MV-4-11 (cell line): Measurements from ENCODE around the gene PDE1A.
"Not testable (repeated sequence)": the region's sequence is repeated elsewhere in the genome, so short reads cannot be mapped to it uniquely, and the experiment has no call there.

Experiments
- DNase-seq: peaks from one replicate; lab custom pipeline; 2025; lab: John Stamatoyannopoulos, UW

The PDE1A gene

DNA sequence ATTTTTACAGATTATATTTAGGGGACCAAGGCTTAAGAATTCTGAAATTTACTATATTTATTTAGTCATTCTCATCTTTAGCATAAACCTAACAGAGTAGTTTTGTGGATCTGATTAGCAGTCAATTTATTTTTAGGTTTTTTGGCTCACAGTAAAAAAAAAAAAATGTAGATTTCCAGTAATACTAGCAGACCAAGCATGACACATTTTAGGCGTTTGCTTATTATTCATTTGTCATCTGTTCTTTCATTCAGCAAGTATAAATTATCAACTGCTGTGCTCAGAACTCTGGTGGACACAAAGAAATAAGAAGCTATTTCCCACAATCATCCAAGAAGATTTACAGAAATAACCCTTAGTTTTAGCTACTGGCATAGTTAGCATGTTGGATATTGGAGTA, 20.6 kb downstream of the PDE1A start:
- DNase-seq: no peak

DNA sequence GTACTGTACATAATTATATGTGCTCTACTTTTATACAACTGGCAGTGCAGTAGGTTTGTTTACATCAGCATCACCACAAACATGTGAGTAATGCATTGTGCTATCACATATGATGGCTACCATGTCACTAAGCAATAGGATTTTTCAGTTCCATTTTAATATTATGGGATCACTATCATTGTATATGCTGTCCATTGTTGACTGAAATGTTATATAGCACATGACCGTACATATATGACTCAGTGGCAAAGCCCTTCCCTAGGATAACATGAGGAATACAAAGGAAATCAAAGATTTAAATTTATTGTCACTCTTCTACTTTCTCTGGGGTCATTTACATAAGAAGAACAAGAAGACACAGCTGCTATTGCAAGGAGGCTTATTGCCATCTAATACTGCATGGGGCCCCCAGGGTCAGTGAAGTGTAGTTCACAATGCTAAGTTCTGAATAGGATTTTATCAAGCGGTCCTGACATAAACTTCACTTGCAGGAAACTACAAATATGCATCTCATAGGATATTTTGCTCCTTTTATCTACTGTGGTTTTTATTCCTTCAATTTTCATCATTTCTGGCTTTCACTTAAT, 21.8 kb downstream of the PDE1A start:
- no peak for DNase-seq

DNA sequence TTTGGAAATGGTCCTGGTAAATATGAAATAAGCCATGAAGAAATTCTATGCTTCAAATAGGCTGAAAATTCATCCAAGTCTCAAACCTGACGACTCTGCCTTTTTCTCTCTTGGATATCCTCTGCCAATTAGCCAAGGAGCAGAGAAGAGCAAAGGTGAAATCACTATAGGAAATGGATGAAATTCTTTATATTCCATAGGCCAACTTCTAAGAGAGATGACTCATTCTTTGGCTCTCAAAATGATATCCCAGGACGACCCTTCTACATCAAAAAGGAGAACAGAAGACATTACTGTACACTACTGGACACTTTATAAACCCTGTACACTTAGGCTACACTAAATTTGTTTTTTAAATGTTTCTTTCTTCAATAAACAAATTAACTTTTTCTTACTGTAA, 22.7 kb downstream of the PDE1A start:
- no peak for DNase-seq

DNA sequence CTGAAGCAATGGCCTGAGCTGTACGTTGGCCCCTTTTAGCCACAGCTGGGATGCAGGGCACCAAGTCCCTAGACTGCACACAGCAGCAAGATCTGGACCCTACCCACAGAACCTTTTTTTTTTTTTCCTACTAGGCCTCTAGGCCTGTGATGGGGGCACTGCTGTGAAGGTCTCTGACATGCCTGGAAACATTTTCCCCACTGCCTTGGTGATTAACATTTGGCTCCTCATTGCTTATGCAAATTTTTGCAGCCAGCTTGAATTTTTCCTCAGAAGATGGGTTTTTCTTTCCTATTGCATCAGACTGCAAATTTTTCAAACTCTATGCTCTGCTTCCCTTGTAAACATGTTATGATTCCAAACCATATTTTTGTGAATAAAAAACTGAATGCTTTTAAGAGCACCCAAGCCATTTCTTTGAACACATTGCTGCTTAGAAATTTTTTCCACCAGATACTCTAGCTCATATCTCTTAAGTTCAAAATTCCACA, 33.5 kb downstream of the PDE1A start:
- DNase-seq: no peak

DNA sequence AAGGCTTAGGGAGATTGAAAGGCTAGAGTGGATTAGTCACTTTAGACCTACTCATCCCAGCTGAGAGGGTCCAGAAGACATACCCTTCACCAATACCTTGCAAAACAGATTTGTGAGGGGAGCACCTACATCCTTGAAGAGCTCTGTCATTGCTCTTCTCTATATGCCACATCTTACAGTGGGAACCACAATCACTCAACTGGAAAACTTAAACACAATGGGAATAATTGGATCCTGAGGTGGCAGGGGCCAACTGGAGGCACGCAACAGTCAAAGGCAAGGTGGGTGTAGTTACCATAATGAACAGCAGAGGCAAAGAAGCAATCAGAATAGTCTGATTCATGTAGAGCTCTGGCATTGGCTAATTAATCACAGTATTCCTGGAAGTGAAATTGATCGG, 35.4 kb downstream of the PDE1A start:
- DNase-seq: no peak

DNA sequence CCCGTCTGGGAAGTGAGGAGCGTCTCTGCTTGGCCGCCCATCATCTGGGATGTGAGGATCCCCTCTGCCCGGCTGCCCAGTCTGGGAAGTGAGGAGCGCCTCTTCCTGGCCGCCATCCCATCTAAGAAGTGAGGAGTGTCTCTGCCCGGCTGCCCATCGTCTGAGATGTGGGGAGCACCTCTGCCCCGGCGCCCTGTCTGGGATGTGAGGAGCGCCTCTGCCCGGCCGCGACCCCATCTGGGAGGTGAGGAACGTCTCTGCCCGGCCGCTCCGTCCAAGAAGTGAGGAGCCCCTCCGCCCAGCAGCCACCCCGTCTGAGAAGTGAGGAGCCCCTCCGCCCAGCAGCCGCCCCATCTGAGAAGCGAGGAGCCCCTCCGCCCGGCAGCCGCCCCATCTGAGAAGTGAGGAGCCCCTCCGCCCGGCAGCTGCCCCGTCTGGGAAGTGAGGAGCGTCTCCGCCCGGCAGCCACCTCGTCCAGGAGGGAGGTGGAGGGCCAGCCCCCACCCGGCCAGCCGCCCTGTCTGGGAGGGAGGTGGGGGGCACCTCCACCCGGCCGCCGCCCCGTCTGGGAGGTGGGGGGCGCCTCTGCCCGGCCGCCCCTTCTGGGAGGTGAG, 40.5 kb downstream of the PDE1A start:
- not testable (repeated sequence) for DNase-seq

DNA sequence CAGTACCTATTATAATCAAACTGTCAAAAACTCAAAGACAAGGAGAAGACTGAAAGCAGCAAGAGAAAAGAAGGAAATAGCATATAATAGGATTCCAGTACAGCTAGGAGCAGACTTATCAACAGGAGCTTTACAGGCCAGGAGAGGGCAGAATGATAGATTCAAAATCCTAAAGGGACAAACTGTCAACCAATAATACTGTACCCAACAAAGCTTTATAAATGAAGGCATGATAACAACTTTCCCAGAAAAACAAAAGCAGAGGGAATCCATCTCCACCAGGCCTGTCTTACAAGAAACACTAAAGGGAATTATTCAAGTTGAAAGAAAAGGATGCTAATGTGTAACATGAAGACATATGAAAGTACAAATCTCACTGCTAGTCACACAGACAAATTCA, 42.0 kb downstream of the PDE1A start:
- DNase-seq: no peak

DNA sequence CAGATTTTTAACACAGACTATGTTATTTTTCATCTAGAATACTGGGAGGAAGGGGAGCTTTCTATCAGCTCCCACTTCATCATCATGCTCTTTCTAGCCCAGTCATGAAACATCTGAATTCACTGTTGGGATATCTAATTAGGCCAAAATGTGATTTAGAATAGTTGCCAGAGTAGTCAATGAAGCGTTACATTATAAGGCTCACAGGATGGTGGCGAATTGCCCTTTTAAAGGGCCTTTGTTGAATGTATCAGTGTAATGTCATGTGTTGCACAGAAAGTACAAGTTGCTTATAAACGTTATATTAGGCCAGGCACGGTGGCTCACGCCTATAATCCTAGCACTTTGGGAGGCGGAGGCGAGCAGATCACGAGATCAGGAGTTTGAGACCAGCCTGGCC, 45.6 kb downstream of the PDE1A start:
- DNase-seq: no peak

DNA sequence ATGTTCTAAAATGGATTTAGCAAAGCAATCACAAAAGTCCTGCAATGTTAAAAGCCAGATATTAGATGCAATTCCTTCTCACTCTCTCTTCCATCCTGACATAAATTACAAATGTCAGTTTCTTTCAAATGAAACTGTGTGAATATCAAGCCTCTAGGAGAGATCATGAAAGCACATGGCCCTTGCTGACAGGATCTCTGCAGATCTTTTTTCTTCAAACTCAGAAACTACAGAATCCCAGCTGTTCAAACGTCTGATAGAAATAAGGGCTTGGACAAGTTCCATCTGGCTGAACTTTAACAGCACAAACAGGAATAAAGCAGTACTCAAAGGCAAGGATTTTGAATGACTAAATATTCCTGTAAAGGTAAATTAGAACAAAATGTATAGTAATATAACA, 47.6 kb downstream of the PDE1A start:
- DNase-seq: no peak

DNA sequence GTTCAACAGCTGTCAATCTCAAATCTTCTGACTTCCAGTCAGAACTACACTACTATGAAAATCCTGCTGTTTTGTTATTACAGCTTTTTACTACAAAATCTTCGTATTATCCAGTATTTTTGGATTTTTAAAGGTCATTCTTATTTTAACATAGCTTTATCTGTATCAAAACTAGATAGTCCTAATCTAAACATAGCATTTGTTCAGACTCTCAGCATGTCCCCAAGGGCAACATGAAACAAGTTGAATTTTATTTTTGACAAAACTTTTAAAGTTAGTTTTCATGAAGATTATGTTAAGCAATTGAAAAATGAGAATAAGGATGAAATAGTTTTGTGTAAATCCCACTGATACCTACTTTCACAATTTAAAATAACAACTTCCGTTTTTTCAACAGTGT, 48.1 kb downstream of the PDE1A start:
- no peak for DNase-seq

DNA sequence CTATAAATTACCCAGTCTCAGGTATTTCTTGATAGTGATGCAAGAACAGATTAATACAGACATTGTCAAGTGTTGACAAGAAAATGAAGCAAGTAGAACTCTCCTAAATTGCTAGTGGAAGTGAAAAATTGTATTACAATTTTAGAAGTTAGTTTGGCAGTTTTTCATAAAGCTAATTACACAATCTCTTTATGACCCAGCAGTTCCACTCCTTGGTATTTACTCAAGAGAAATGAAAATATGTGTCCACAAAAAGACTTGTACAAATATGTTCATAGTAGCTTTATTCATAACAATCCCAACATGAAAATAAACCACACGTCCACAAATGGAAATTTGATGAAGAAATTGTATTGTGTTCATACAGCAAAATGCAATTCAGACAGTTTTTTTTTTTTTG, 49.4 kb downstream of the PDE1A start:
- DNase-seq: no peak

DNA sequence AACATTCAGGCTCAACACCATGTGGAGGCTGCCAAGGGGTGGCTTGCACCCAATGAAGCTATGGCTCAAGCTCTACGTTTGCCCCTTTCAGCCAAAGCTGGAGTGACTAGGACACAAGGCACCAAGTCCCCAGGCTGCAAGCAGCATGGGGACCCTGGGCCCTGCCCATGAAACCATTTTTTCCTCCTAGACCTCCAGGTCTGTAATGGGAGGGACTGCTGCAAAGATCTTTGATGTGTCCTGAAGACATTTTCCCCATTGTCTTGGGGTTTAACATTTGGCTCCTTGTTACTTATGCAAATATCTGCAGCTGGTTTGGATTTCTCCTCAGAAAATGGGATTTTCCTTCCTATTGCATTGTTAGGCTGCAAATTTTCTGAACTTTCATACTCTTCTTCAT, 51.0 kb downstream of the PDE1A start:
- no peak for DNase-seq

DNA sequence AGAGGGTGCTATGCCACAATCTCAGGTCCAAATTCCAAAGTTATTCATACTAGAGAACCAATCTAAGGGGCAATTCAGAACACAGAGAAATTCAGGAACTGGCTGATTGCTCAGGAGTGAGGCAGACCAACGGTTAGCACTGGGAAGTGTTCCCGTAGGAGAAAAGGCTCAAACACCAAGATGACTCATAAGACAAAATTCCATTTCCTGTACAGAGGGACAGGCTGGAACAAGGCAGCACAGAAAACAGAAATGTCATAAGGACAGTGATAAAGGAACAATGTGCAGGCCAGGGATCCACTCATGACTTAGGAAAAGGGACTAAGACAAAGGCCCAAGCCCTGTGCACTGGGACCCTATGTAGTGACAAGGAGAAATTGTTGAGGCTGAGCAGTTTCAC, 54.2 kb downstream of the PDE1A start:
- no peak for DNase-seq

DNA sequence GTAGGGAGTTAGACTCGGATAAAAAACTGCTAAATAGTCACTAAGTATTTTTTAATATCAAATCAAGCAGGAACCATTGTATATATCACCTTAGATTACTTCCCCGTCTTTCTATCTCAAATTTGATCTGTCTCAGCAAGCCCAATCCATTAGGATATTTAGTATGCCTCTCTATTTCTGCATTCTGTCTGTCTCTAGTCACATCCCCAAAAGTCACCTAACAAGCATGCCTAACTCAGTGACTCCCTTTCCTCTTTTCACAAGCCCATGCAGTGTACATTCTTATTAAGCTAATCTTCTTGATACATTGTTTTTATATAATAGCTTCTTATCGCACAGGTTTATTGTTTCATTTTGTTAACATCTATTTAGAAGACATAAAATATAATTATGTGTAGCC, 57.8 kb downstream of the PDE1A start:
- no peak for DNase-seq

DNA sequence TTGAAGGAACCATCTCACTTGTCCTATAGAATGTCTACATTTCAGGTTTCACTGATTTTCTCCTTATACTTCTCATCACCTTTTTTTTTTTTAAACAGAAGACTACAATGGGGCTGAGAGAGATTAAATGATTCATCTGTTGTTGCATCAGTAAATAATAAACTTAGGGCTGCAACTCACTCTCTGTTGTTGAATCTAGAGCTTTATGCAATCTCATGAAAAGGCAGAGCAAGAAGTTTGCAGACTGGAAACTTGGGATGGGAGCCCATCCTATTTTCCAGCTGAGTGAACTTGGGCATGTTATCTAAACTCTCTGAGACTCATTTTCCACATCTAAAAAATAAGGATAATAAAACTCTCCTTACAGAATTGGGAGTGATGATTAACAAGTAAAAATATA, 58.4 kb downstream of the PDE1A start:
- no peak for DNase-seq

DNA sequence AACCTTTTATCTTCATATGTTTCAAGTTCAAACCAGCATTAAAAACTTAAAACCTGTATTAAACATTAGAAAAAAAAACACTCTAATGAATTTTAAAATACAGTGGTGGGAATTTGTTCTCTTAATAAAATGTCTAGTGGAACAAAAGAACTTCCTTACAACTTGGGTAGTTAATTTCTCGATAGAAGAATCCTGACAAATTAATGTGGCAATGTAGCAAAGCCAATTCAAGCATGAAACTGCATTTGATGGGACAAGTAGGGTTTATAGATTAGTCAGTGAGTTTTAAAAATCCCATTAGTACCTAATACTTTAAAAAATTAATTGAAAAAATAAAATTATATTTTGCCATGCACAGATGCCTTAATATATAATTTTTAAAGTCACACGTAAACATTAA, 59.4 kb downstream of the PDE1A start:
- DNase-seq: no peak

DNA sequence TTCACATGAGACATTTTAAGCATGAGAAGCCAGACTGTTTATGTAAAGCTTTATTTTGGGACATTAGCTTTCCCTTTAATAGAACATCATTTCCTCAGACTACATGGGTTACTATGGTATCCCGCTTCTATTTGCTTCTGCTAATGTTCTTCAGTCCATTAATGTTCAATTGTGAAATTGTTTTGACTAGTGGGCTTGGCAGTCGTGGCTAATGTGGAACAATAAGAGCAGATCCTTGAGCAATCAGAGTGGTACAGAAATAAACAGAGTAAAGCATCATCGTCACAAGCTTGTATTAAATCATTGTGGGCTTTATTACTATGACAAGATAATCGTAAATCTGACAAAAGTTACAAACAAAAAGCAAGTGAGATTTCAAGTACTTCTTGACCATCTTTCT, 60.2 kb downstream of the PDE1A start:
- no peak for DNase-seq

DNA sequence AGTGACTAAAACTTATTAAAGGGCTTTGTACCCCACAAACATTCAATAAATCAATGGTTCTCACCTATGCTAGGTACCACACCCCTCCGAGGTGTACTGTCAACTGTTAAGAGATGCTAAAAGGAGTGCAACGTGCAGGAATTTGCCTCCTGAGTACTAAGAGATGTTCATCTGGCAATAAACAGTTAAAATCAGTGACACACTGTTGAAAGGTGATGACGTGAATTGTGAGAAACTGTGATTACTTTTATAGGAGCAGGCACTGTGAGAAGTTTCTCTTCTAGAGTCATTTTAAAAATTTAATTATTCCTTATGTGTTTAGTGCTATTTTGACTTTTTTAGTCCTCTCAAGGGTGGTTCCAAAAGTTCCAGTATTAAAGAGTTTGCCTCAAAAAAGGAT, 61.0 kb downstream of the PDE1A start:
- no peak for DNase-seq

DNA sequence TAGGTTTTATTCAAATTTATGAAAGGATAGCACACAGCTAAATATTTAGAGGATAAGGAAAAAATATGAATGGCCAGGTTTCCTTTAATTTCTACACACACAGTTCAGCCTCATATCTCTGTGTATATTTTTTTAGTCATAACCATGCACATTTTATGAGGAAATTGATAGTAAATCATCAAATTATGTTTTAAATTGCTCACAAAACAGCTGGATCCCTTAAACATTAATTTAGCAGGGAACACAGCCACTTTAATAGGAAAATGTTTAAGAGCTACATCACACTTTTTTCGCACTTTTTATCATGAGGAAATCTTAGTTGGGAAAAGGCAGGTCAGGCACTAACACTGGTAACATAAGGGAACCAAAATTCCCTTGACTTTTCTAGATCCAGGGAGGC, 65.4 kb downstream of the PDE1A start:
- DNase-seq: no peak

DNA sequence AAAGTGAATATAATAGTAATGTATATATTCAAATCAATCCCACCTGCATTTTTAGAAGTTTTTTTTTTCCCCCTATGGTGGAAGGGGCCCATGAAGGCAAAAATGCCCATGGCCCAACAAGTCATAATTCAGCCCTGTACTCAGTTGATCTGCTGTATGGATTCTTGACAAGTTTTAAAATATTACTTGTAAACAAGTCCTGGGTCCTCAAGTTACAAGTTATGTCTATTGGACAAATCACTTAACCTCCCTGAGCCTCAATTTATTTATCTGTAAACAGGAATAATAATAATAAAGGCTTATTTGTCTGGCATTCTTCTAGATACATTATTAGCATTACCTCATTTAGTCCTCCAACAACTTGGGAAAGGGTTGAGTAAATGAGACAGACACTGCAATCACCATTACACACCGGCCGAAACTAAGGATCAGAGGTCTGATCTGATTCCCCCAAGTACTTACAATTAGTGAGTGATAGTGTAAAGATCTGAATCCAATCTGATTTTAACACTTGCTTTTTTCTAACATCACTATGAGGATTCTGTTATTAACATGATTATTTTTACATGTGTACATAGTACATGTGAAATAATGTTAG, 66.1 kb downstream of the PDE1A start:
- DNase-seq: no peak

DNA sequence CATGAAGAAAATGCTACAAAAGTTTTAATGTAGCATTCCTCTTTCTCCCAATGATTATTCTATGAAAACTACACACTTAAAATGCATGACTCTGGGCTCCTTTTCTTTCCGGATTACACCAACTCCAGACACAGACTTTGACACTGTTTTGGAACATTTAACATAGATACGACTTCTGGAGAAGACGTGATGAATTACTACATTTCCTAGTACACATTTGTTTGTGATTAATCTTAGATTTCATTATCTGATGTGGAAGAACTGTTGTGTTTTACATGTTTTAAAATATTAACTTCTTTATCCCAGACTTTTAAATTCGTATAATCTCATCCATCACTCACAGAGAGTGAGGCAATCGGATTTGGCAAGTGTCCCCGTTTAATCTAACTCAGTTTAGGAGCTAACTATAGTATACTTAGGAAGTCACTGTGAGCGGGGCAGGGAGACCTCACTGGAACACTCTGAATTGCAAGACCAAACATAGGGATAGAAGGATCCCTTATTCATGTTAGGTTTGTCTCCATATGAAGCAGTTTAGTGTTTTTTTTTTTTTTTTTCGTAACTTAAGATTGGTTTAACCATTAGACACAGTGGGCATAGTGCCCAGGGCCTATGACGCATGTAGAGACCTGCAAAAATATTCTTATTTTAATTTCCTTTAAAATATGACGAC, 66.7 kb downstream of the PDE1A start:
- no peak for DNase-seq

DNA sequence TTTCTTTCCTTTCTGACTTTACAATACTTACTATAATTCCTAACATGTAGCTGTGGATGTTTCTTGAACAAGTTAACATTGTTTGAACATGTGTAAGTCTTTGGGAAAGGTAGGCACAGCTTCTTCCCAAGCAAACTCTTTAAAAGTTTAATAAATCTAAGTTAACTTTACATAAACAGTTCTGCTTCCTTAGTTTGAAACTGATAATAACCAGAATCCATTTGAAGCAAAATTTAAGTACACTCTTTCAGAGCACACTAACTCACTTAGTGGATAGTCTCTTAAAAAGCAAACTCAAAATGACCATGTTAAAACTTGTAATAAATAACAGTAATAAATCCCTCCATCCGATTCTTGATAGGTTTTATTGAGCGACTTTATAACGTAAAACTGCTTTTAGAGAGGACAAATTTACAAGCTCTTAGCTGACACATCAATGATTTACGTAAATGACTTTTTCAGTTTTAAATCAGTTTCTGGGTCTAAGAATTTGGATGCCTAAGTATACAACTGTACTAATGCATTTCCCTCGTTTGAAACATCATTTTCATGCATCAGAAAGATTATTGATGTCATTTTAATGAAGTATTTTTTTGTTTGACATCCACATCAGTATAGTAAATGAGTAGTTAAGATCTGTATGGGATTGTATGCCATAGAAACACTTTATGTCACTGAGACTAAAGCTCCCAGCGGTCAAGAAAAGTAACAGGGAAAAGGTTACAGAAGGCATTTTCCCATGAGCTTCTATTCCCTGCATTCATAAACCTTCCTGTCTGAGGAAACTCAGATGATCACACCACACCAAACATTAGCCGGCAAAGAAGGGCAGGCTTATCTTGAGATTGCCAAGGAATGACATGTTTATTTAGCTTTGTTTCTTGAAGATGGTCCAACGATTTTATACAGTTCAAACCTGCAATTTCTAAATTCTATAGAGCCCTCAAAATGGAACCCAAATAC, 67.5 kb downstream of the PDE1A start:
- no peak for DNase-seq
